K562 treated with DMSO at 1 percent for 4 hours (cell line): ENCODE measurements around the gene CUEDC2. TPM values are rescaled to one million over a fixed set of nuclear protein-coding genes. Genes with fewer than 3 reads are reported as not detected.

Experiments
- total RNA-seq: library from RNA; unstranded; fragments of 300-600 nt; gene quantifications from 2 replicates; pipeline ENCODE4 v1.2.3, GENCODE V29; 2022; ENCODE audit not compliant: insufficient read depth

CUEDC2 gene, protein sequence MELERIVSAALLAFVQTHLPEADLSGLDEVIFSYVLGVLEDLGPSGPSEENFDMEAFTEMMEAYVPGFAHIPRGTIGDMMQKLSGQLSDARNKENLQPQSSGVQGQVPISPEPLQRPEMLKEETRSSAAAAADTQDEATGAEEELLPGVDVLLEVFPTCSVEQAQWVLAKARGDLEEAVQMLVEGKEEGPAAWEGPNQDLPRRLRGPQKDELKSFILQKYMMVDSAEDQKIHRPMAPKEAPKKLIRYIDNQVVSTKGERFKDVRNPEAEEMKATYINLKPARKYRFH
- 35.2 and 40.7 TPM in 2 replicates for total RNA-seq

DNA sequence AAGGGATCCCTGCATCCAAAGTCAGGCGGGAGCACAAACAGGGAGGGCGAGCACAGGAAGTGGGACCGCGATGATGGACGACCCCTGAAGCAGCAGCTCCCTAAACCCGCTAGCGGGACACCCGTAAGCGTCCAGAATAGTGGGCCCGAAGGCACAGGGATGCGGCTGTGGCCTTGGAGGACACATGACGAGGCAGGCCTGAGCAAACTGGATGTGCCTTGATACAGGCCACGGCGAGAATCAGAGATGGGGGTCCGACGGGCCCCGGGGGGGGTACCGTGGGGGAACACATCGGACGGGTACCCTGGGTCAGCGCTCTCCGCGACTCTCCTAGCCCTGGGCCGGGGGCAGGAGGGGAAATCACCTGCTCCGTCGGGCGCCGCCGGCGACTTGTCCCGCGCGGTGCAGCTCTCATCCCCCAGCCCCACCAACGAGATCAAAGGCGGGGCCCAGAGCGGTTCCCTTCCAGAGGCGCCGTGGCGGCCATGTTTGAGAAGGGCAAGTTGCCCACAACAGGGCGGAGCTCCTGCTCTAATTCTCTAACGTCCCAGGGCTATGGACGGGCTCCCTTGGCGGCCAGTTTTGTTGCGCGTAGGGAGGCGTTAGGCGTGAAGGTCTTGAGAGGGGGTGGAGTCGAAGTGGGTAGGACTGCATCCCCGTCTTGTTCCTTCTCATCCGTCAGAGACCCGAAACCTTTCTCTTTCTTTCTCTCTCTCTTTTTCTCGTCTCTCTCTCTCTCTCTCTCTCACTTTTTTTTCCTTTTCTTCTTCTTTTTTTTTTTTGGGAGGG lies at the start of gene CUEDC2:
TSS of gene CUEDC2 (minus strand) at position 413 of the 789 bp plus-strand sequence. CDS start 7,386 bp downstream, outside the sequence.

DNA sequence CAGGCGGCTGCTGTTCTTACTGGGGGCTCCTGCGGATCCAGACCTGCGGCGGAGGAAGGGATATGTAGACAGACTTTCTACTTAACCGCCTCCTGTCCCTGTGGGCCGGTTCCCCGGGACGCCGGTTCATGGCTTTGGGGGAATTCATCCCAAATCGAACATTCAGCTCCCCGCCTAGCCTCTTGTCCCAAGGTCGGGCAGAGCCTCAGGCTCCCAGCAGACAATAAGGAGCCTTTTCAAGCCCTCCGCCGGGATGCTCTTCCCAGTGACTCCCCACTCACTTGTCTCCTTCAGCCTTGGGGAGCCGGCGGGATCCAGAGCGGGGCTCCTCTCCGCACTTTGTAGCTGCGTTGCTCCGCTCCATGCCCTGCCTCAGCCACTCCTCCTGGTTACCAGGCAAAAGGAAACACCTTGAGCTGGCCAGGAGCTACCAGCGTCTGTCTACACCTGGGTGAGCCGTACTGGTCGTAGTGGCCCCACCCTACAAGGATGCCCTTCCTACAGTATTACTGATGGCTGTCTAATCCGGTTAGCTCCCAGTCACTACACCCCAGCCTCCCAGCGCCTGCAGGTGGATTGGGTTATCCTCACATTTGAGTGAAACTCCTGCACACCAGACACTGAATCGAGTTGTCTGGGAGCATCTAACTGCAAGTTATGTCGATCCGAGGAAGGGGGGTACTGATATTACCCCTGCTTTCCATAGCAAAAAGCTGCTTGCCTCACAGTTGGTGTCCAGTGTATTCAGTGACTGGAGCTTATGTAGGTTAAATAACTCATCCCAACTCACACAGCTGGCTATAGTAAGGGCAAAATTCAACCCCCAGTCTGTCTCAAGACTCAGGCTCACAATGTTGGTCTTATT lies 19.0 kb upstream of the CUEDC2 start, which contains the start of gene C10orf95:
TSS of gene C10orf95 (minus strand) at position 439 of the 865 bp plus-strand sequence. CDS start 450 bp downstream, outside the sequence.

DNA sequence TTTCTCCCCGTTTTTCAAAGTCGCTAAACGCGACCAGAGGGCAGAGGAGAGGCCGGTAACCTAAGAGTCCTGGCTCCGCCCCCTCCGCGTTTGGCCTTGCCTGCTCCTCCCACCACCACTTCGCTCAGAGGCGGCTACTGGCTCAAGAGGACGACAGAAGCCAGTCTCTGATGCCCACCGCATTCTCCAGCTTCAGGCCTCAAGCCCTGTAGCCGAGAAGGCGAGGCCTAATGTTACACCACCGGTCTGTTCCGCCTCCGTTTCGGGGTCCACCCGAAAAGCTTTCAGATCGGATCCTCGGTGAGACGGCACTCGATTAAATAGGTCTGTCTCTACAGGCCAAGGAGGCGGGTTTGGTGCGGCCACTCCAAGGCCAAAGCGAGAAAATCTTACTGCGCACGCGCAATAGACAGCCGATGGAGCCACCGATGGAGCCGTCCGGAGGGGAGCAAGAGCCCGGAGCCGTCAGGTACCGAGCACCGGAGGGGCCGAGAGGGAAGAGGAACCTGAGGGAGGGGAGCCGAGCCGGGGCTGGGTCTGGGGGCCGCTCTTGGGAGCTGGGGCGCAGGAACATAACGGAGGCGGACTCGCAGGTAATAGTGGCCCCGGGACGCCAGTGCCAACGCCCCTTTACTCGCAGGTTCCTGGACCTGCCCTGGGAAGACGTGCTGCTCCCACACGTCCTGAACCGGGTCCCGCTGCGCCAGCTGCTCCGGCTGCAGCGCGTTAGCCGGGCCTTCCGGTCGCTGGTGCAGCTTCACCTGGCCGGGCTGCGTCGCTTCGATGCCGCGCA lies 11.5 kb downstream of the CUEDC2 start, which contains the start of gene FBXL15:
TSS of gene FBXL15 (plus strand) at position 123 of the 793 bp plus-strand sequence. CDS start at position 417, 294 bp downstream.

DNA sequence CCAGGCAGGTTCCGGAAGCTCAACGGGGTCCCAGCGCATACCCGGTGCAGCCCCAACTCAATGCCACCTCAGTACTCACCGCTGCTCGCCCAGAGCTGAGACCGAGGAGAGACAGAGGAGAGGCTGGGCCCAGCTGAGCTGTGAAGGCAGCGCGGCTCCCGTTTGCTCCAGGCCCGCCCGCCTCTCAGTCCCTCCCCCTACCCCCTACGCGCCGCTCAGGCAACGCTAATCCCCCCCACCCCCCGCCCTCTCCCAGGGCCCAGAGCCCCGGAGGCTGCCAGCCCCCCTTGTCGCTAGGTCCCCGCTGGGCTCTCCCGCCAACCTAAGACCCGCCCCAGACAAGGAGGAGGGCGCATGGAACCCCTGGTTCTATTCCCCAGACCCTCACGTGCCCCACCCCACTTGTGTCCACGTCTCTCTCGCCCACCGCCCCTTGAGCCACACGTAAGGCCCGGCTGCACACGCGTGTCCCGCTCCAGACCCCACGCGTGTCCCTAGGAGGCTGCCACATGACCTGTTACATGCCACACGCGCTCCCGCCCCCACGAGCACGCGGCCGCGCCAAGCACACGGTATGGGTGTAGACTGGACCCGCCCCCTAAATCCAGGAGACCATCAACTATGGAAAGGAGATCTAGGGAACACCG lies 13.6 kb downstream of the CUEDC2 start, which contains the start of gene PSD:
TSS of gene PSD (minus strand) at position 164 of the 647 bp plus-strand sequence. CDS start 1,747 bp downstream, outside the sequence.

DNA sequence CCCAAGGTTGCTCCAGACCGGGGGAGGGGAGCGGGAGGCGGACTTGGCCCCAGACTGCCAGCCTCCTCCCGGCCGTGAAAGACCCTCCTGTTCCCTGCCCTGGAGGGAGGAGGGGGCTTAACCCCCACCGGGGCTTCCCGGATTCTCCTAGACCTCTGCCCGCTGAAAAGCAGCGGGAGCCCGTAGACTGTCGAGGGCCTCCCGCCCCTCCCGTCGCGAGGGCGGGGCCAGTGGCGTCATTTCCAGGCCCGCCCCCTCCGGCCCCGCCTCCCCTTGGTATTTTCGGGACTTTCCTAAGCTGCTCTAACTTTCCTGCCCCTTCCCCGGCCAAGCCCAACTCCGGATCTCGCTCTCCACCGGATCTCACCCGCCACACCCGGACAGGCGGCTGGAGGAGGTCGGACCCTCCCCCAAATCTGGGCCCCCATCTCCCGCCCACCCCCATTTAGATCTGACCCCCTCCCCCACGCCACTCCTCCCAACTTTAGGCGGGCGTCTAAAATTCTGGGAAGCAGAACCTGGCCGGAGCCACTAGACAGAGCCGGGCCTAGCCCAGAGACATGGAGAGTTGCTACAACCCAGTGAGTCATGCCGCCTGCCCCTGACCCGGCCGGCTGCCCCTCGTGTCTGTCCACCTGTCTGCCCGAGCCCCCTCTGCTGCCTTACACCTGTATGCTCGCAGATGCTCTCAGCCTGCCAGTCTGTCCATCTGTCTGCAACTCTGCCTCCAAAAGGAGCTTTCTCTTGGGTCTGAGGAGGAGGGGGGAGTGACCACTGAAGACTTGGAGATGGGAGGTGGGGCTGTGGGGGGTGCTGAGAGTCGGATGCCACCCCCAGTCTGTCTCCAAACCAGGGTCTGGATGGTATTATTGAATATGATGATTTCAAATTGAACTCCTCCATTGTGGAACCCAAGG lies 36.7 kb downstream of the CUEDC2 start, which contains the start of gene NFKB2:
TSS of gene NFKB2 (plus strand) at position 306 of the 917 bp plus-strand sequence. CDS start at position 561, 255 bp downstream.

Other genes starting within 250 kb of the CUEDC2 start
- gene ELOVL3, start 206.3 kb downstream of the CUEDC2 start, total RNA-seq = not detected in 2 replicates
- gene PITX3, start 191.1 kb downstream of the CUEDC2 start, total RNA-seq = not detected in 2 replicates
- 31.9 and 38.3 TPM in 2 replicates for gene GBF1, start 187.0 kb downstream of the CUEDC2 start, total RNA-seq
- gene NFKB2, start 36.9 kb downstream of the CUEDC2 start, total RNA-seq = 29.1 and 31.6 TPM in 2 replicates
- 0.97 TPM in 1 of 2 replicates, not detected in the other for gene PSD, start 13.8 kb downstream of the CUEDC2 start, total RNA-seq
- gene FBXL15, start 11.7 kb downstream of the CUEDC2 start, total RNA-seq = 21.7 and 23.8 TPM in 2 replicates
- 1.2 and 2.7 TPM in 2 replicates for gene C10orf95, start 19.0 kb upstream of the CUEDC2 start, total RNA-seq
- gene ACTR1A, start 70.1 kb upstream of the CUEDC2 start, total RNA-seq = 38.2 and 39.1 TPM in 2 replicates
- 8.2 and 9.7 TPM in 2 replicates for gene SUFU, start 71.4 kb upstream of the CUEDC2 start, total RNA-seq
- gene TRIM8, start 211.9 kb upstream of the CUEDC2 start, total RNA-seq = 16.8 and 18.5 TPM in 2 replicates